Left lung (tissue), 10 donors: ENCODE measurements around the gene CFAP52. TPM values are rescaled to one million over a fixed set of nuclear protein-coding genes. Genes with fewer than 3 reads are reported as not detected.
"Not testable (repeated sequence)": the region's sequence is repeated elsewhere in the genome, so short reads cannot be mapped to it uniquely, and the experiment has no call there.

Source experiments
- ATAC-seq: fragments of 200-7000 bp; cut with Tn5 transposase; one replicate; pipeline ENCODE4 v1.9.1; 2020; ENCODE audit warnings: moderate library complexity
- DNase-seq, 4 donors: peaks; one replicate each; pipeline ENCODE4 v3.0.0-alpha.2; 2013 to 2020
- H3K27ac ChIP-seq, 2 donors: fragments of 200-600 bp; sonication (generic) in 1 of 2; one replicate each; pipeline versions ENCODE4 v1.5.0 to v1.8.0; 2020 to 2021
- H3K27me3 ChIP-seq, 2 donors: fragments of 200-600 bp; sonication (generic) in 1 of 2; one replicate each; pipeline versions ENCODE4 v1.5.0 to v1.8.0; 2020 to 2021
- H3K36me3 ChIP-seq, 2 donors: fragments of 200-600 bp; sonication (generic) in 1 of 2; one replicate each; pipeline versions ENCODE4 v1.5.0 to v1.8.0; 2020 to 2021
- H3K4me1 ChIP-seq, 2 donors: fragments of 200-600 bp; one replicate each; pipeline ENCODE4 v1.8.0; 2021
- H3K4me3 ChIP-seq, 2 donors: fragments of 200-600 bp; sonication (generic) in 1 of 2; one replicate each; pipeline versions ENCODE4 v1.5.0 to v1.8.0; 2020 to 2021; ENCODE audit warnings: mild to moderate bottlenecking in 1 of 2
- H3K9me3 ChIP-seq, 2 donors: fragments of 200-600 bp; sonication (generic) in 1 of 2; one replicate each; pipeline versions ENCODE4 v1.5.0 to v1.8.0; 2020 to 2021
- CTCF ChIP-seq, 2 donors: fragments of 200-600 bp; sonication (generic) in 1 of 2; IDR thresholded peaks; one replicate each; pipeline versions ENCODE4 v1.5.0 to v1.8.0; 2021; ENCODE audit warnings: antibody characterized with exemption in 2 of 2
- intact Hi-C, 2 donors: fragments of 100-400 bp; cut with DNase I; formaldehyde crosslinking; loops; one replicate each; pipeline versions ENCODE4 v1.11.2 to v1.14.2; 2022
- polyA plus RNA-seq, 6 donors: library from polyadenylated mRNA; unstranded; fragments of 120-200 nt; gene quantifications; one replicate each; pipeline ENCODE4 v1.2.1, GENCODE V29; 2013; ENCODE audit not compliant: insufficient read length in 6 of 6
- total RNA-seq, 2 donors: library from RNA; stranded (reverse); fragmentation: NEBNext Ultra II Directional; extraction: Animal tissue kit (Norgen Biotek cat#: 25700); gene quantifications; one replicate each; pipeline ENCODE4 v1.2.1, GENCODE V29; 2021
- donor health status: DM: no; HTN: yes; CAD: no.
- donor health status: DM: no; HTN: no; CAD: no.

Gene CFAP52
- total and polyA plus RNA-seq, 8 donors, result 1.6 to 10.8 (median 5.3) TPM; not detected in 1

GRCh38 chr17:9661027-9661426 lies 84.6 kb downstream of the CFAP52 start:
- ATAC-seq, result no peak
- intact Hi-C loops, result no loop called here
- no peak for DNase-seq

GRCh38 chr17:9663511-9663910 lies 87.1 kb downstream of the CFAP52 start:
- H3K36me3 ChIP-seq, H3K27ac ChIP-seq, ATAC-seq, H3K27me3 ChIP-seq, intact Hi-C loops, H3K9me3 ChIP-seq, DNase-seq, H3K4me1 ChIP-seq, H3K4me3 ChIP-seq: not testable (repeated sequence)

More at GRCh38 chr17:9661027-9661426, 84.6 kb downstream of the CFAP52 start:
- Histone ChIP-seq H3K9me3 (no peaks in the 10 kb centered on the region), H3K36me3 (no peaks in the 10 kb centered on the region), H3K4me3 (no peak overlapping the region), H3K4me1 (no peaks in the 10 kb centered on the region), H3K27ac (no peak overlapping the region), H3K27me3 (no peaks in the 10 kb centered on the region)
- no peak for TF ChIP-seq CTCF (IDR thresholded peaks at IDR 0.05)

- Histone ChIP-seq H3K27me3 (no peaks in the 10 kb centered on the region), H3K4me3 (no peak overlapping the region), H3K36me3 (no peaks in the 10 kb centered on the region), H3K9me3 (no peaks in the 10 kb centered on the region), H3K4me1 (no peaks in the 10 kb centered on the region), H3K27ac (no peak overlapping the region)
- DNase-seq (no peak), ATAC-seq (no peak)
- TF ChIP-seq CTCF (IDR thresholded peaks at IDR 0.05), result no peak
- intact Hi-C loops, result no loop called here
Observed at GRCh38 chr17:9666461-9667050, 90.1 kb downstream of the CFAP52 start.

- Histone ChIP-seq H3K36me3 (no peaks in the 10 kb centered on the region), H3K4me1 (no peaks in the 10 kb centered on the region), H3K4me3 (no peak overlapping the region), H3K27me3 (no peaks in the 10 kb centered on the region), H3K9me3 (no peaks in the 10 kb centered on the region), H3K27ac (no peak overlapping the region)
- TF ChIP-seq CTCF (IDR thresholded peaks at IDR 0.05), result no peak
- intact Hi-C loops, result no loop called here
- ATAC-seq, result no peak
- DNase-seq, result no peak
Observed at GRCh38 chr17:9668517-9668916, 92.1 kb downstream of the CFAP52 start.

- Histone ChIP-seq H3K4me3 (no peak overlapping the region), H3K27ac (no peak overlapping the region), H3K9me3 (no peaks in the 10 kb centered on the region), H3K27me3 (no peaks in the 10 kb centered on the region), H3K36me3 (no peaks in the 10 kb centered on the region), H3K4me1 (no peaks in the 10 kb centered on the region)
- TF ChIP-seq CTCF (IDR thresholded peaks at IDR 0.05), result no peak
- DNase-seq, result peak in 3 of 4 donors; percentile 16 to 68 (median 51)
- ATAC-seq, result peak; percentile 96
- intact Hi-C loops, result no loop called here
Observed at GRCh38 chr17:9669551-9670008, 93.1 kb downstream of the CFAP52 start.

GRCh38 chr17:9670596-9670995 lies 94.2 kb downstream of the CFAP52 start:
- intact Hi-C loops, result no loop called here
- H3K27me3 ChIP-seq, result no peaks in the 10 kb centered on the region
- no peak overlapping the region for H3K4me3 ChIP-seq
- H3K9me3 ChIP-seq, result no peaks in the 10 kb centered on the region
- no peaks in the 10 kb centered on the region for H3K4me1 ChIP-seq
- ATAC-seq, result no peak
- H3K27ac ChIP-seq, result no peak overlapping the region
- TF ChIP-seq CTCF (IDR thresholded peaks at IDR 0.05), result no peak
- no peak for DNase-seq
- H3K36me3 ChIP-seq, result no peaks in the 10 kb centered on the region
